H1 (cell line): ENCODE measurements around the gene TEDC1. TPM values are rescaled to one million over a fixed set of nuclear protein-coding genes. Genes with fewer than 3 reads are reported as not detected.

Experiments
- CTCF ChIA-PET: fragments of 300-600 bp; sonication (Branson Sonifier 250); formaldehyde crosslinking; loops from one replicate; lab custom pipeline; 2021; ENCODE audit not compliant: partially characterized antibody; lab: Charles Lee
- POLR2A ChIA-PET: fragments of 300-600 bp; sonication (Branson Sonifier 250); formaldehyde crosslinking; loops from one replicate; lab custom pipeline; 2021; ENCODE audit warnings: inconsistent platforms; ENCODE audit not compliant: partially characterized antibody; lab: Charles Lee
- DNase-seq, 2 experiments: peaks; one replicate each; pipeline versions ENCODE4 v3.0.0 to v3.0.0-alpha.2; 2010 to 2022; ENCODE audit warnings: low spot score in 2 of 2, low read depth in 1 of 2, mixed read lengths in 1 of 2
- FAIRE-seq: peaks from 2 replicates; lab custom pipeline; 2011; peaks lifted over from hg19 to GRCh38; lab: Jason Lieb, UNC
- H2AFZ ChIP-seq: 2 replicates; pipeline ENCODE4 v1.8.1; 2012; ENCODE audit warnings: low read length, inconsistent platforms
- H2AK5ac ChIP-seq: 2 replicates; pipeline ENCODE4 v1.6.1; 2013; ENCODE audit warnings: low read depth, low read length
- H2BK120ac ChIP-seq: replicated peaks from 2 replicates; pipeline ENCODE3; 2013; ENCODE audit warnings: low read depth, low read length, inconsistent platforms
- H2BK12ac ChIP-seq: 2 replicates; pipeline ENCODE4 v1.6.1; 2013; ENCODE audit warnings: low read depth, low read length
- H2BK15ac ChIP-seq: 2 replicates; pipeline ENCODE4 v1.6.1; 2013; ENCODE audit warnings: low read length
- H2BK20ac ChIP-seq: 2 replicates; pipeline ENCODE4 v1.6.1; 2013; ENCODE audit warnings: low read length
- H2BK5ac ChIP-seq: 2 replicates; pipeline ENCODE4 v1.6.1; 2013; ENCODE audit warnings: low read depth, low read length
- H3K14ac ChIP-seq: 2 replicates; pipeline ENCODE4 v1.6.1; 2013; ENCODE audit warnings: inconsistent platforms; ENCODE audit not compliant: insufficient read length
- H3K18ac ChIP-seq: 2 replicates; pipeline ENCODE4 v1.6.1; 2013; ENCODE audit warnings: low read length; ENCODE audit errors: extremely low read depth
- H3K23ac ChIP-seq: 2 replicates; pipeline ENCODE4 v1.6.1; 2013; ENCODE audit warnings: inconsistent platforms; ENCODE audit not compliant: insufficient read length
- H3K23me2 ChIP-seq: 2 replicates; pipeline ENCODE4 v1.6.1; 2013; ENCODE audit warnings: low read depth, low read length
- H3K27ac ChIP-seq: 2 replicates; pipeline ENCODE4 v1.6.1; 2011; ENCODE audit warnings: low read depth, low read length, inconsistent platforms
- H3K27me3 ChIP-seq, 4 experiments: replicated peaks in 1 of 4; 1 replicate in 1 of 4; 2 replicates in 3 of 4; pipeline versions ENCODE4 v1.6.1 to v1.8.1; 2011 to 2013; ENCODE audit warnings: low read length in 3 of 4, mild to moderate bottlenecking in 3 of 4, inconsistent platforms in 2 of 4, mixed read lengths in 2 of 4, moderate library complexity in 1 of 4; ENCODE audit not compliant: control insufficient read depth in 3 of 4, insufficient read depth in 3 of 4; ENCODE audit errors: extremely low read depth in 1 of 4
- H3K36me3 ChIP-seq, 4 experiments: 2 replicates each; pipeline versions ENCODE4 v1.6.1 to v1.8.1; 2011 to 2013; ENCODE audit warnings: mild to moderate bottlenecking in 4 of 4, low read length in 3 of 4, moderate library complexity in 2 of 4, control low read depth in 1 of 4, inconsistent platforms in 1 of 4; ENCODE audit not compliant: insufficient read depth in 4 of 4, control insufficient read depth in 2 of 4
- H3K4ac ChIP-seq: replicated peaks from 2 replicates; pipeline ENCODE3; 2013; ENCODE audit warnings: low read length, low read depth, mixed read lengths, inconsistent platforms; ENCODE audit not compliant: insufficient read length
- H3K4me1 ChIP-seq, 4 experiments: replicated peaks in 1 of 4; 1 replicate in 1 of 4; 2 replicates in 3 of 4; pipeline versions ENCODE4 v1.6.1 to v1.8.1; 2011 to 2013; ENCODE audit warnings: low read length in 3 of 4, inconsistent platforms in 2 of 4, mixed read lengths in 1 of 4; ENCODE audit not compliant: insufficient read depth in 4 of 4, control insufficient read depth in 3 of 4
- H3K4me2 ChIP-seq, 2 experiments: 2 replicates each; pipeline versions ENCODE4 v1.6.1 to v1.8.1; 2011 to 2013; ENCODE audit warnings: low read depth in 2 of 2, low read length in 2 of 2, control low read depth in 1 of 2, inconsistent platforms in 1 of 2, mild to moderate bottlenecking in 1 of 2; ENCODE audit not compliant: insufficient read depth in 1 of 2
- H3K4me3 ChIP-seq, 4 experiments: fragments of 200-600, 300-600 bp in 1 of 4; sonication (generic), shearing (Covaris generic), sonication (Bioruptor Twin) in 1 of 4; 2 replicates each; pipeline versions ENCODE4 v1.5.1 to v1.8.1; 2011 to 2016; ENCODE audit warnings: low read length in 4 of 4, low read depth in 3 of 4, control low read depth in 2 of 4, inconsistent platforms in 2 of 4, mild to moderate bottlenecking in 2 of 4, mixed read lengths in 1 of 4, moderate library complexity in 1 of 4; ENCODE audit not compliant: insufficient read depth in 2 of 4; ENCODE audit errors: extremely low read depth in 1 of 4
- H3K56ac ChIP-seq: replicated peaks from 2 replicates; pipeline ENCODE3; 2013; ENCODE audit warnings: low read depth, mild to moderate bottlenecking, mixed read lengths, low read length, inconsistent platforms; ENCODE audit not compliant: insufficient read length
- H3K79me1 ChIP-seq: 2 replicates; pipeline ENCODE4 v1.6.1; 2013; ENCODE audit warnings: low read depth, low read length, control low read depth
- H3K79me2 ChIP-seq, 2 experiments: 2 replicates each; pipeline versions ENCODE4 v1.6.1 to v1.8.1; 2012 to 2013; ENCODE audit warnings: low read length in 2 of 2, mild to moderate bottlenecking in 2 of 2, inconsistent platforms in 1 of 2; ENCODE audit not compliant: insufficient read depth in 2 of 2, control insufficient read depth in 1 of 2
- H3K9ac ChIP-seq, 4 experiments: replicated peaks in 1 of 4; 1 replicate in 1 of 4; 2 replicates in 3 of 4; pipeline versions ENCODE4 v1.6.1 to v1.8.1; 2011 to 2013; ENCODE audit warnings: low read depth in 3 of 4, low read length in 3 of 4, control low read depth in 2 of 4, mild to moderate bottlenecking in 2 of 4, moderate library complexity in 2 of 4, inconsistent platforms in 1 of 4; ENCODE audit errors: extremely low read depth in 1 of 4
- H3K9me3 ChIP-seq, 2 experiments: 2 replicates each; pipeline versions ENCODE4 v1.6.1 to v1.8.1; 2012 to 2013; ENCODE audit warnings: mild to moderate bottlenecking in 2 of 2, moderate library complexity in 2 of 2, control low read depth in 1 of 2, inconsistent platforms in 1 of 2, low read depth in 1 of 2, low read length in 1 of 2, mixed read lengths in 1 of 2; ENCODE audit not compliant: insufficient read depth in 2 of 2
- H4K20me1 ChIP-seq, 2 experiments: replicated peaks in 1 of 2; 2 replicates each; pipeline versions ENCODE3 to v1.8.1; 2011 to 2013; ENCODE audit warnings: inconsistent platforms in 2 of 2, low read length in 2 of 2, mild to moderate bottlenecking in 1 of 2; ENCODE audit not compliant: insufficient read depth in 2 of 2, control insufficient read depth in 1 of 2
- H4K5ac ChIP-seq: 2 replicates; pipeline ENCODE4 v1.6.1; 2013; ENCODE audit warnings: low read length, low read depth, mixed read lengths, inconsistent platforms; ENCODE audit not compliant: insufficient read length
- H4K8ac ChIP-seq: 2 replicates; pipeline ENCODE4 v1.8.0; 2013; ENCODE audit warnings: mild to moderate bottlenecking, moderate library complexity, low read length, inconsistent platforms; ENCODE audit not compliant: insufficient read depth; ENCODE audit errors: extremely low read depth
- H4K91ac ChIP-seq: replicated peaks from 2 replicates; pipeline ENCODE3; 2013; ENCODE audit warnings: low read length, mixed read lengths, inconsistent platforms; ENCODE audit not compliant: insufficient read length
- BRCA1 ChIP-seq: IDR thresholded peaks from 2 replicates; pipeline ENCODE4 v1.6.1; 2012; ENCODE audit warnings: low read depth, low read length, improper control_type of control experiment
- CEBPB ChIP-seq: IDR thresholded peaks from 2 replicates; pipeline ENCODE4 v1.6.1; 2012; ENCODE audit warnings: low read depth, low read length
- EP300 ChIP-seq, 2 experiments: IDR thresholded peaks; 1 replicate in 1 of 2; 2 replicates in 1 of 2; pipeline ENCODE4 v1.6.1; 2011 to 2012; ENCODE audit warnings: low read depth in 2 of 2, low read length in 2 of 2, mild to moderate bottlenecking in 2 of 2, borderline replicate concordance in 1 of 2, inconsistent platforms in 1 of 2, moderate library complexity in 1 of 2
- JUN ChIP-seq: IDR thresholded peaks from 2 replicates; pipeline ENCODE4 v1.6.1; 2011; ENCODE audit warnings: low read depth, mild to moderate bottlenecking, improper control_type of control experiment, low read length
- NANOG ChIP-seq: IDR thresholded peaks from 2 replicates; pipeline ENCODE4 v1.6.1; 2011; ENCODE audit warnings: low read length, low read depth, mild to moderate bottlenecking, inconsistent platforms; ENCODE audit not compliant: insufficient read depth, poor library complexity, severe bottlenecking
- POLR2A ChIP-seq, 2 experiments: IDR thresholded peaks; 1 replicate in 1 of 2; 2 replicates in 1 of 2; pipeline ENCODE4 v1.6.1; 2011; ENCODE audit warnings: low read depth in 2 of 2, low read length in 2 of 2, mild to moderate bottlenecking in 2 of 2; ENCODE audit errors: control extremely low read depth in 1 of 2
- SIRT6 ChIP-seq: IDR thresholded peaks from one replicate; pipeline ENCODE4 v1.7.1; 2012; ENCODE audit warnings: low read length, inconsistent platforms
- SIX5 ChIP-seq: IDR thresholded peaks from 2 replicates; pipeline ENCODE4 v1.6.1; 2011; ENCODE audit warnings: mild to moderate bottlenecking, low read depth, low read length
- SUZ12 ChIP-seq: fragments of 200-600 bp; sonication (generic); IDR thresholded peaks from 2 replicates; pipeline ENCODE4 v1.6.1; 2012; ENCODE audit warnings: mild to moderate bottlenecking, inconsistent platforms, low read length, moderate library complexity, mixed read lengths
- WGBS, 2 experiments: shearing (Covaris generic) in 1 of 2; methylation state at CpG; one replicate each; pipeline versions ENCODE4 v1.1.6 to v1.1.7; 2013 to 2015; ENCODE audit warnings: low lambda C conversion rate in 2 of 2, mixed read lengths in 2 of 2, inconsistent platforms in 1 of 2, low coverage in 1 of 2, missing lambda C conversion rate in 1 of 2; ENCODE audit not compliant: insufficient replicate concordance in 2 of 2, insufficient coverage in 1 of 2, insufficient read length in 1 of 2; ENCODE audit errors: extremely low coverage in 1 of 2, missing lambda C conversion rate in 1 of 2; 5-methylcytosine and 5-hydroxymethylcytosine counted together
- polyA plus RNA-seq, 7 experiments: library from polyadenylated mRNA; depleted of rRNA in 3 of 7; stranded (reverse) in 5 of 7; unstranded in 2 of 7; fragments of >200 nt in 5 of 7; fragments of 200-250 nt in 2 of 7; gene quantifications; 1 replicate in 5 of 7; 2 replicates in 1 of 7; 4 replicates in 1 of 7; pipeline versions ENCODE4 v1.2.1 to v1.2.3, GENCODE V29; 2011 to 2013; ENCODE audit warnings: missing spikeins in 2 of 7, mixed read lengths in 2 of 7
- total RNA-seq: library from RNA; stranded (reverse); fragmentation: NEBNext Ultra II Directional; extraction: Animal tissue kit (Norgen Biotek cat#: 25700); gene quantifications from 2 replicates; pipeline ENCODE4 v1.2.1, GENCODE V29; 2021
- TF ChIP-seq, protein P1 (sequence below), 3 experiments: IDR thresholded peaks; 1 replicate in 2 of 3; 2 replicates in 1 of 3; pipeline versions ENCODE4 v1.5.1 to v1.6.1; 2011; ENCODE audit warnings: low read length in 3 of 3, mild to moderate bottlenecking in 3 of 3, inconsistent platforms in 2 of 3, low read depth in 1 of 3, moderate library complexity in 1 of 3; ENCODE audit not compliant: insufficient read depth in 1 of 3; ENCODE audit errors: control extremely low read depth in 1 of 3

TEDC1 gene
- total and polyA plus RNA-seq, 2 of the 8 experiments (the other 6 are each of a cell fraction or from before 2014, with no cell fraction given): 5.6 to 14.8 TPM

DNA sequence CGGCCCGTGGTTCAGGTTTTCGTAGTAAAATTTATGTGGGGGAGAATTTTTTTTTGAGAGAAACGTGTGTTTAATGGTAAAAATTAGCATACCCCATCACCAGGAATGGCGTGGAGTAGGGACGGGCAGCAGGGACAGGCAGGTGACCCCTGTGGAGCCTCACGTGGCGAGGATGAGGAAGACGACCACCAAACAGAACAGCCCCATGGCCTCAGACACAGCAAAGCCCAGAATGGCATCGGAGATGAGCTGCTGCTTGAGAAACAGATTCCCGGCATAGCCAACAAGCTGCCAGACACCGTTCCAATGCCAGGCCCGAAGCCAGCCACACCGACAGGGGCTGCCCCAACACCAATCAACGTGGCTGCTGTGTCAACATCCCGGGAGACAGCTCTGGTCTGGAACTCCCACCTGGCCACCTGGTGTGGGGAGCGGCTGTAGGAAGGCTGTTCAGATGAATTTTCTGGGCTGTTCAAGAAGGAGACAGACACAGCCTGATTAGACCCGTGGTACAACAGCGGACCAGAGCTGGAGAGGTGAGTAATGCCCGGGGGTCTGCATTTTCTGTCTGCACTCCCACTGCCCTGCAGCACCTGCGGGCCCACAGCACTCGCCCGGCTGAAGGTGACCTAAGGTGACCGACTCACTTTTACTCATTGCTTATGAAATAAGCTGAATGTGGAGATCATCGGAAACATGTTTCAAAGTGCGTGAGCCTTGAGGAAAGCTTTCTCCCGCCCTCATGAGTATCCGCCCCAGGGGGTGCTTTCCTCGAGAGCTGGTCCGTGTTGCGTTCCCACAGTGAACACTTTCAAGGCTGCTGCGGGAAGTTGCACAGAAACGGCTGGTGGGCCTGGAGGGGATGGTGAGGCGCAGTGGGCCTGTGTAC is 45.9 kb downstream of the TEDC1 start:
- H3K23me2 ChIP-seq: no peaks in the 10 kb centered on the region
- no peak overlapping the region for H3K4ac ChIP-seq
- H4K5ac ChIP-seq: no peak overlapping the region
- H2BK15ac ChIP-seq: no peak overlapping the region
- 83% methylated on average over 34 of the region's 34 CpGs; no CpG with 5 or more reads in 1 of the 2 experiments for WGBS, 2 experiments
- H3K4me1 ChIP-seq: no peaks in the 10 kb centered on the region
- H3K9ac ChIP-seq: no peak overlapping the region
- H4K20me1 ChIP-seq: no peaks in the 10 kb centered on the region
- no peak overlapping the region for H4K91ac ChIP-seq
- H2AK5ac ChIP-seq: no peak overlapping the region
- CTCF ChIA-PET: interaction anchor here (0.7 to 2.9 kb wide), 5 partner anchors 8 to 464 kb away, joined by 3 to 21 read pairs (median 4); no protein-coding TSS in a partner anchor
- H3K18ac ChIP-seq: no peak overlapping the region
- POLR2A ChIA-PET: no interaction called here
- H3K27me3 ChIP-seq: no peaks in the 10 kb centered on the region; a peak in 1 of 7 replicates
- peaks cover 20 to 87% of the 10 kb centered on the region in 2 experiments; a peak in 3 of 4 replicates for H3K9me3 ChIP-seq
- H4K8ac ChIP-seq: no peak overlapping the region
- no peak overlapping the region for H3K14ac ChIP-seq
- no peak overlapping the region for H3K4me2 ChIP-seq
- H3K56ac ChIP-seq: no peak overlapping the region
- no peak overlapping the region for H2BK20ac ChIP-seq
- no peak overlapping the region for H2BK120ac ChIP-seq
- H3K23ac ChIP-seq: no peak overlapping the region
- H2BK5ac ChIP-seq: no peak overlapping the region
- FAIRE-seq (no peak), DNase-seq (no peak)
- H2BK12ac ChIP-seq: no peak overlapping the region
- no peaks in the 10 kb centered on the region for H3K79me2 ChIP-seq
- H2AFZ ChIP-seq: no peak overlapping the region
- H3K36me3 ChIP-seq: no peaks in the 10 kb centered on the region
- no peaks in the 10 kb centered on the region for H3K79me1 ChIP-seq
- H3K27ac ChIP-seq: no peak overlapping the region
- no peak overlapping the region for H3K4me3 ChIP-seq
- no peak for TF ChIP-seq POLR2A (IDR thresholded peaks at IDR 0.05; ENCODE audit: control extremely low read depth in 1 of 2, low read depth in 2 of 2, low read length in 2 of 2)
- no peak for TF ChIP-seq SIX5
- TF ChIP-seq, protein P1, sequence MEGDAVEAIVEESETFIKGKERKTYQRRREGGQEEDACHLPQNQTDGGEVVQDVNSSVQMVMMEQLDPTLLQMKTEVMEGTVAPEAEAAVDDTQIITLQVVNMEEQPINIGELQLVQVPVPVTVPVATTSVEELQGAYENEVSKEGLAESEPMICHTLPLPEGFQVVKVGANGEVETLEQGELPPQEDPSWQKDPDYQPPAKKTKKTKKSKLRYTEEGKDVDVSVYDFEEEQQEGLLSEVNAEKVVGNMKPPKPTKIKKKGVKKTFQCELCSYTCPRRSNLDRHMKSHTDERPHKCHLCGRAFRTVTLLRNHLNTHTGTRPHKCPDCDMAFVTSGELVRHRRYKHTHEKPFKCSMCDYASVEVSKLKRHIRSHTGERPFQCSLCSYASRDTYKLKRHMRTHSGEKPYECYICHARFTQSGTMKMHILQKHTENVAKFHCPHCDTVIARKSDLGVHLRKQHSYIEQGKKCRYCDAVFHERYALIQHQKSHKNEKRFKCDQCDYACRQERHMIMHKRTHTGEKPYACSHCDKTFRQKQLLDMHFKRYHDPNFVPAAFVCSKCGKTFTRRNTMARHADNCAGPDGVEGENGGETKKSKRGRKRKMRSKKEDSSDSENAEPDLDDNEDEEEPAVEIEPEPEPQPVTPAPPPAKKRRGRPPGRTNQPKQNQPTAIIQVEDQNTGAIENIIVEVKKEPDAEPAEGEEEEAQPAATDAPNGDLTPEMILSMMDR (IDR thresholded peaks at IDR 0.05; ENCODE audit: control extremely low read depth in 1 of 3, insufficient read depth in 1 of 3, low read depth in 1 of 3, low read length in 3 of 3): no peak
- no peak for TF ChIP-seq EP300 (IDR thresholded peaks at IDR 0.05; ENCODE audit: borderline replicate concordance in 1 of 2, low read depth in 2 of 2, low read length in 2 of 2)
- no peak for TF ChIP-seq NANOG
- no peak for TF ChIP-seq BRCA1
- no peak for TF ChIP-seq SIRT6
- no peak for TF ChIP-seq JUN
- TF ChIP-seq SUZ12: no peak
- no peak for TF ChIP-seq CEBPB
